ENCODE data around the gene OGFOD3. TPM values are rescaled to one million over a fixed set of nuclear protein-coding genes. Genes with fewer than 3 reads are reported as not detected.

The OGFOD3 gene
- total RNA-seq, 4 donors from 2014 or later: 13.0 to 33.5 (median 20.0) TPM

DNA sequence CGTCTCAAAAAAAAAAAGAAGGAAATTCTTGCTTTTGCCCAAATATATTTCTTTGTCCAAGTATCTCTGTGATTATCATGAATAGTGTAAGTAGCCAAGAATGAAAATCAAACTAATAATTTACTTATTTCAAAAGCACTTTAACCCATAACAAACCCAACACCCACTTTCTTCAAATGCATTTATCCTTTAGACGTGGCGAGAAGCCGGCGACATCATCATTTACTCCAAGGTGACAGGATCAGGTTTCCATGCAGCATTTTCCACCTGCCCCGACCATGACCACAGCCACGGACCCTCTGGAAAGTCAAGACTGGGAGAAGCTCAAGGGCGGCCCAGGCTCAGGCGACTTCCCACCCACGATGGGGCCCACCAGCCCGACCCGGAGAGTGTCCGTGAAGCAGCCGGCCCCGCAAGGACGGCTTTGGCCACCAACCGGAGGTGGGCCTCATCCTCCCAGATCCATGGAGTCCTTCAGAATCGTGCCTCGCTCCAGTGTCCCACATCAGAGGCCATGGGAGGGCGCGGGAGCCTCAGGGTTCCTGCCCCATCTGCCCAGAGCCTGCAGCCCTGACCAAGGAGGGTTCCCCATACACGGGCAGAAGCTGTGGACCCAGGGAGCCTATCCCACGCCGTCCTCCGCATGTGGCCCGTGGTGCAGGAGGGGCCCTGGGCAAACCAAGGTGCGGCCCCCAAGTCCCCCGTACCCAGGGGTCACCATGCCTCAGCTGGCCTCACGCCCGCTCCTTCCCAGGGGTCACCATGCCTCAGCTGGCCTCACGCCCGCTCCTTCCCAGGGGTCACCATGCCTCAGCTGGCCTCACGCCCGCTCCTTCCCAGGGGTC is 28.1 kb downstream of the OGFOD3 start:
- peaks cover 21% of the 10 kb centered on the region for H3K36me3 ChIP-seq
- 95% methylated on average over 13 of the region's 34 CpGs for WGBS

DNA sequence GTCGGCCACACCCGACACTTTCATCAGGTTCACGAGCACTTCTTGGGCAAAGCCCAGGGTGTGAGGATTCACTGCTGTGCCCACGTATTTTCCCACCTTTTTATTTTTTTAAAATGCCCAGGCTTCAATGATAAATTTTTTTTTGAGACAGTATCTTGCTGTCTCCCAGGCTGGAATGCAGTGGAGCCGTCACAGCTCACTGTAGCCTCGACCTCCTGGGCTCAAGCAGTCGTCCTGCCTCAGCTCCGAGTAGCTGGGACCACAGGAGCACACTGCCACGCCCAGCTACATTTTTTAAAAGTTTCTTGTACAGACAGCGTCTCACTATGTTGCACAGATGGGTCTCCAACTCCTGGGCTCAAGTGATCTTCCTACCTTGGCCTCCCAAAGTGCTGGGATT is 29.0 kb downstream of the OGFOD3 start:
- 70% methylated on average over 10 of the region's 10 CpGs for WGBS
- peaks cover 28% of the 10 kb centered on the region for H3K4me1 ChIP-seq
- peaks cover 24% of the 10 kb centered on the region for H3K27me3 ChIP-seq
- H3K27ac ChIP-seq: no peak overlapping the region
- DNase-seq (ENCODE audit: low spot score in 2 of 2): no peak
- H3K9me3 ChIP-seq: no peaks in the 10 kb centered on the region
- H3K36me3 ChIP-seq: peaks cover 20% of the 10 kb centered on the region
- H3K4me3 ChIP-seq: no peak overlapping the region
- no peak for TF ChIP-seq POLR2A (IDR thresholded peaks at IDR 0.05)
- TF ChIP-seq, protein P1, sequence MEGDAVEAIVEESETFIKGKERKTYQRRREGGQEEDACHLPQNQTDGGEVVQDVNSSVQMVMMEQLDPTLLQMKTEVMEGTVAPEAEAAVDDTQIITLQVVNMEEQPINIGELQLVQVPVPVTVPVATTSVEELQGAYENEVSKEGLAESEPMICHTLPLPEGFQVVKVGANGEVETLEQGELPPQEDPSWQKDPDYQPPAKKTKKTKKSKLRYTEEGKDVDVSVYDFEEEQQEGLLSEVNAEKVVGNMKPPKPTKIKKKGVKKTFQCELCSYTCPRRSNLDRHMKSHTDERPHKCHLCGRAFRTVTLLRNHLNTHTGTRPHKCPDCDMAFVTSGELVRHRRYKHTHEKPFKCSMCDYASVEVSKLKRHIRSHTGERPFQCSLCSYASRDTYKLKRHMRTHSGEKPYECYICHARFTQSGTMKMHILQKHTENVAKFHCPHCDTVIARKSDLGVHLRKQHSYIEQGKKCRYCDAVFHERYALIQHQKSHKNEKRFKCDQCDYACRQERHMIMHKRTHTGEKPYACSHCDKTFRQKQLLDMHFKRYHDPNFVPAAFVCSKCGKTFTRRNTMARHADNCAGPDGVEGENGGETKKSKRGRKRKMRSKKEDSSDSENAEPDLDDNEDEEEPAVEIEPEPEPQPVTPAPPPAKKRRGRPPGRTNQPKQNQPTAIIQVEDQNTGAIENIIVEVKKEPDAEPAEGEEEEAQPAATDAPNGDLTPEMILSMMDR (IDR thresholded peaks at IDR 0.05): no peak
- TF ChIP-seq EP300 (IDR thresholded peaks at IDR 0.05): no peak
- TF ChIP-seq POLR2AphosphoS5 (IDR thresholded peaks at IDR 0.05): no peak

More for the DNA sequence above, 28.1 kb downstream of the OGFOD3 start:
- Histone ChIP-seq H3K9me3 (no peaks in the 10 kb centered on the region), H3K27me3 (peaks cover 20% of the 10 kb centered on the region), H3K27ac (no peak overlapping the region), H3K4me3 (no peak overlapping the region), H3K4me1 (peaks cover 20% of the 10 kb centered on the region)
- TF ChIP-seq POLR2AphosphoS5 (IDR thresholded peaks at IDR 0.05) (no peak), EP300 (IDR thresholded peaks at IDR 0.05) (no peak), POLR2A (IDR thresholded peaks at IDR 0.05) (no peak)
- TF ChIP-seq, protein P1 (IDR thresholded peaks at IDR 0.05): no peak
- DNase-seq (ENCODE audit: low spot score in 2 of 2): no peak

DNA sequence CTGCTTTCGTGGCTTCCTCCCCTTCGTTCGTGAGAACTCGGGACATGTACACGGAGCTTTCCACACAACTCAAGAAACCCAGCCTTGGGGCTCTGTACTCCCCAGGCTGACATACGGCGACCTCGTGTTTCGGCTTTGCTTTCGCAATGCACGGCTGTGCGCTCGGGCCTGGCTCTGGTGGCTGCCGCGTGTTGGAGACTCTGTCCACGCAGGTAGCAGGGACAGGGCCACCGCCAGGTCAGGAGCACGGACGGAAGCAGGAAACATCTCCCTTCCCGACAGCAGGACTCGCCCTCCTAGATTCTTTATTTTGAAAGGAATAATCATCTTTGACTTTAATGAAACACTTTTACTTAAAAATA is 29.5 kb downstream of the OGFOD3 start:
- H3K9me3 ChIP-seq: no peaks in the 10 kb centered on the region
- no peak overlapping the region for H3K27ac ChIP-seq
- no peak for DNase-seq (ENCODE audit: low spot score in 2 of 2)
- 74% methylated on average over 21 of the region's 21 CpGs for WGBS
- no peak overlapping the region for H3K4me3 ChIP-seq
- H3K4me1 ChIP-seq: peaks cover 32% of the 10 kb centered on the region
- H3K27me3 ChIP-seq: peaks cover 28% of the 10 kb centered on the region
- TF ChIP-seq POLR2A (IDR thresholded peaks at IDR 0.05) (no peak), POLR2AphosphoS5 (IDR thresholded peaks at IDR 0.05) (no peak)
- peaks cover 16% of the 10 kb centered on the region for H3K36me3 ChIP-seq

DNA sequence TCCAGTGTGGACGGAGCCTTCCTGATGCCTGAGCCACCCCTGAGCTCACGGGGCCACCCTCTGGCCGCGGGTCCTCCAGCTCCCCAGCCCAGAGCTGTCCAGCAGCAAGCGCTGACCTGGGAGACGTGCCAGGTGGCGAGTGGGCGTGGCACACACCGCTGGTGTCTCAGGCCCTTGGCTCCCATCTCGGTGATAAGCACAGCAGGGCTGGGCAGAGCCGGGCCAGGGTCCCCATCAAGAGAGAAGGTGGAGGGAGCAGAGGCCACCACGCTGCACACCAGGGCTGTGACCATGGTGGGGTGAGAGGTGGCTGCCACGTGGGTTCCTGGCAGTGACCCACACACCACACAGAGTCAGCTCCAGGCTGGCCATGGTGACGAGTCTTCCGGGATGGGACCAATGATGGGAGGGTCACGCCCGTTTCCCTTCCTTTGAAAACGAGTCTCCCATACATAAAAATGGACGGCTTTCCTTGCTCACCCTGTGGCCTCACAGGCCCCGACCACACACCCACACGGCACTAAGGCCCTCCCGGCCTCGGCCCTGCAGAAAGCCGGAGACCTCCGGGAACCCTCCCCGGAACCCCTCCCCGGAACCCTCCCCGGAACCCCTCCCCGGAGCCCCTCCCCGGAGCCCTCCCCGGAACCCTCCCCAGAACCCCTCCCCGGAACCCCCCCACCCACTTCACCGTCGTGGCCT is 30.0 kb downstream of the OGFOD3 start:
- Histone ChIP-seq H3K27ac (no peak overlapping the region), H3K27me3 (peaks cover 32% of the 10 kb centered on the region), H3K4me1 (peaks cover 35% of the 10 kb centered on the region), H3K4me3 (no peak overlapping the region), H3K36me3 (peaks cover 14% of the 10 kb centered on the region), H3K9me3 (no peaks in the 10 kb centered on the region)
- 67% methylated on average over 16 of the region's 34 CpGs for WGBS
- DNase-seq (ENCODE audit: low spot score in 2 of 2): no peak
- TF ChIP-seq, protein P1 (IDR thresholded peaks at IDR 0.05): no peak
- TF ChIP-seq POLR2AphosphoS5 (IDR thresholded peaks at IDR 0.05): no peak
- TF ChIP-seq POLR2A (IDR thresholded peaks at IDR 0.05): no peak
- TF ChIP-seq EP300 (IDR thresholded peaks at IDR 0.05): no peak

DNA sequence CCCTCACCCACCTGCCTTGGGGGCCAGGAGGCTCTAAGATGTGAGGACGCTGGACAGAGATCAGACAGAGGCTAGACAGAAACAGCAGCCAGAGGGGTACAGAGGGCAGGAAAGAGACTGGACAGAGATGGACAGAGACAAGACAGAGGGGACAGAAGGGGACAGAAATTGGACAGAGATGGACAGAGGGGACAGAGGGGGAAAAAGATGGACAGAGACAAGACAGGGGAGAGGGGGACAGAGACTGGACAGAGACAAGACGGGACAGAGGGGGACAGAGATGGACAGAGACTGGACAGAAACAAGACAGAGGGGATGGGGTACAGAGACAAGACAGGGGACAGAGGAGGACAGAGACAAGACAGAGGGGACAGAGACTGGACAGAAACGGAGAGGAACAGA is 30.7 kb downstream of the OGFOD3 start:
- Histone ChIP-seq H3K4me3 (no peak overlapping the region), H3K27me3 (peaks cover 39% of the 10 kb centered on the region), H3K36me3 (peaks cover 8% of the 10 kb centered on the region), H3K4me1 (peaks cover 35% of the 10 kb centered on the region), H3K9me3 (no peaks in the 10 kb centered on the region), H3K27ac (no peak overlapping the region)
- TF ChIP-seq POLR2AphosphoS5 (IDR thresholded peaks at IDR 0.05): no peak
- TF ChIP-seq POLR2A (IDR thresholded peaks at IDR 0.05): no peak
- TF ChIP-seq EP300 (IDR thresholded peaks at IDR 0.05): no peak
- TF ChIP-seq, protein P1 (IDR thresholded peaks at IDR 0.05): no peak
- WGBS: 68% methylated on average over 3 of the region's 3 CpGs
- DNase-seq (ENCODE audit: low spot score in 2 of 2): no peak

Measured in suprapubic skin (tissue), 4 donors.